Muscle layer of duodenum (tissue), 2 donors: Measurements from ENCODE around the gene RPRD1A.
A peak's percentile ranks its signal among the peaks of the same experiment; 100 is the strongest.
"Not testable (repeated sequence)": the region's sequence is repeated elsewhere in the genome, so short reads cannot be mapped to it uniquely, and the experiment has no call there.

ENCODE experiments used
- H3K27ac ChIP-seq: one replicate; pipeline ENCODE4 v1.7.0; 2013; ENCODE audit warnings: mild to moderate bottlenecking, low read length
- H3K27me3 ChIP-seq: one replicate; pipeline ENCODE4 v1.7.0; 2013; ENCODE audit warnings: low read depth, mild to moderate bottlenecking, control low read depth, low read length
- H3K36me3 ChIP-seq, 2 donors: one replicate each; pipeline ENCODE4 v1.7.0; 2013; ENCODE audit warnings: low read length in 2 of 2, control low read depth in 1 of 2, mild to moderate bottlenecking in 1 of 2; ENCODE audit not compliant: insufficient read depth in 2 of 2, control insufficient read depth in 1 of 2
- H3K4me1 ChIP-seq, 2 donors: one replicate each; pipeline ENCODE4 v1.7.0; 2013; ENCODE audit warnings: low read length in 2 of 2, mild to moderate bottlenecking in 2 of 2, control low read depth in 1 of 2, moderate library complexity in 1 of 2; ENCODE audit not compliant: insufficient read depth in 2 of 2, control insufficient read depth in 1 of 2
- H3K4me3 ChIP-seq, 2 donors: one replicate each; pipeline ENCODE4 v1.7.0; 2013; ENCODE audit warnings: low read length in 2 of 2, low read depth in 1 of 2, mild to moderate bottlenecking in 1 of 2
- H3K9me3 ChIP-seq, 2 donors: one replicate each; pipeline ENCODE4 v1.7.0; 2013; ENCODE audit warnings: low read length in 2 of 2, control low read depth in 1 of 2, mild to moderate bottlenecking in 1 of 2; ENCODE audit not compliant: control insufficient read depth in 1 of 2
- donor health status: healthy.

RPRD1A gene

GRCh38 chr18:36067055-36067957 is at the start of gene RPRD1A:
RPRD1A (minus strand) TSS chr18:36067559; CDS start chr18:36067404, 155 bp downstream.
- Histone ChIP-seq H3K36me3 (no peaks in the 10 kb centered on the region), H3K27ac (peak within 1 kb of the TSS; percentile 75), H3K4me1 (peaks cover 8 to 17% of the 10 kb centered on the region in 2 donors), H3K4me3 (peak within 1 kb of the TSS; percentile 80 to 86), H3K27me3 (no peaks in the 10 kb centered on the region), H3K9me3 (no peaks in the 10 kb centered on the region)

GRCh38 chr18:36116771-36117170 is 49.4 kb upstream of the RPRD1A start:
- not testable (repeated sequence) for H3K9me3 ChIP-seq, H3K27ac ChIP-seq, H3K4me3 ChIP-seq, H3K4me1 ChIP-seq, H3K27me3 ChIP-seq
- peaks cover 39 to 40% of the 10 kb centered on the region in 2 donors for H3K36me3 ChIP-seq

- no peaks in the 10 kb centered on the region for H3K4me1 ChIP-seq
- H3K4me3 ChIP-seq: no peak overlapping the region
- no peaks in the 10 kb centered on the region for H3K27me3 ChIP-seq
- no peak overlapping the region for H3K27ac ChIP-seq
- H3K9me3 ChIP-seq: no peaks in the 10 kb centered on the region
- peaks cover 33 to 38% of the 10 kb centered on the region in 2 donors for H3K36me3 ChIP-seq
Observed at GRCh38 chr18:36114738-36115137, 47.4 kb upstream of the RPRD1A start.

GRCh38 chr18:36114251-36114650 is 46.9 kb upstream of the RPRD1A start:
- Histone ChIP-seq H3K9me3 (no peaks in the 10 kb centered on the region), H3K4me3 (no peak overlapping the region), H3K36me3 (peaks cover 36 to 43% of the 10 kb centered on the region in 2 donors), H3K27me3 (no peaks in the 10 kb centered on the region), H3K27ac (no peak overlapping the region), H3K4me1 (no peaks in the 10 kb centered on the region)

- peaks cover 36 to 49% of the 10 kb centered on the region in 2 donors for H3K36me3 ChIP-seq
- H3K27me3 ChIP-seq: no peaks in the 10 kb centered on the region
- H3K4me1 ChIP-seq: no peaks in the 10 kb centered on the region
- no peak overlapping the region for H3K4me3 ChIP-seq
- H3K27ac ChIP-seq: no peak overlapping the region
- no peaks in the 10 kb centered on the region for H3K9me3 ChIP-seq
Observed at GRCh38 chr18:36112302-36112701, 44.9 kb upstream of the RPRD1A start.

GRCh38 chr18:36109737-36110136 is 42.4 kb upstream of the RPRD1A start:
- Histone ChIP-seq H3K27me3 (no peaks in the 10 kb centered on the region), H3K9me3 (no peaks in the 10 kb centered on the region), H3K4me3 (no peak overlapping the region), H3K27ac (no peak overlapping the region), H3K36me3 (peaks cover 32 to 39% of the 10 kb centered on the region in 2 donors), H3K4me1 (no peaks in the 10 kb centered on the region)

GRCh38 chr18:36108601-36109000 is 41.2 kb upstream of the RPRD1A start:
- Histone ChIP-seq H3K9me3 (no peaks in the 10 kb centered on the region), H3K36me3 (peaks cover 25 to 31% of the 10 kb centered on the region in 2 donors), H3K27ac (no peak overlapping the region)

GRCh38 chr18:36108196-36108595 is 40.8 kb upstream of the RPRD1A start:
- Histone ChIP-seq H3K27me3 (no peaks in the 10 kb centered on the region), H3K36me3 (peaks cover 22 to 28% of the 10 kb centered on the region in 2 donors), H3K27ac (no peak overlapping the region), H3K9me3 (no peaks in the 10 kb centered on the region), H3K4me1 (no peaks in the 10 kb centered on the region), H3K4me3 (no peak overlapping the region)

More at GRCh38 chr18:36108601-36109000, 41.2 kb upstream of the RPRD1A start:
- no peaks in the 10 kb centered on the region for H3K4me1 ChIP-seq
- no peak overlapping the region for H3K4me3 ChIP-seq
- H3K27me3 ChIP-seq: no peaks in the 10 kb centered on the region

- Histone ChIP-seq H3K27ac (no peak overlapping the region), H3K4me3 (no peak overlapping the region), H3K27me3 (no peaks in the 10 kb centered on the region), H3K36me3 (peaks cover 17 to 23% of the 10 kb centered on the region in 2 donors), H3K9me3 (peaks cover 0 to under 1% of the 10 kb centered on the region in 2 donors), H3K4me1 (no peaks in the 10 kb centered on the region)
Observed at GRCh38 chr18:36107477-36107876, 40.1 kb upstream of the RPRD1A start.

- Histone ChIP-seq H3K4me3 (no peak overlapping the region), H3K4me1 (no peaks in the 10 kb centered on the region), H3K27me3 (no peaks in the 10 kb centered on the region), H3K36me3 (peaks cover 4 to 11% of the 10 kb centered on the region in 2 donors), H3K9me3 (peaks cover 0 to 4% of the 10 kb centered on the region in 2 donors), H3K27ac (no peak overlapping the region)
Observed at GRCh38 chr18:36104749-36105148, 37.4 kb upstream of the RPRD1A start.

- Histone ChIP-seq H3K4me3 (no peak overlapping the region), H3K9me3 (peaks cover 0 to 4% of the 10 kb centered on the region in 2 donors), H3K4me1 (no peaks in the 10 kb centered on the region), H3K36me3 (no peaks in the 10 kb centered on the region), H3K27ac (no peak overlapping the region), H3K27me3 (no peaks in the 10 kb centered on the region)
Observed at GRCh38 chr18:36101943-36102342, 34.6 kb upstream of the RPRD1A start.
